Loucy (cell line): ENCODE data around the gene NAGLU.

Source experiments
- CTCF ChIP-seq: fragments of 200-600 bp; sonication (generic); conservative IDR thresholded peaks from 2 replicates; pipeline ENCODE4 v1.5.1; 2014; ENCODE audit warnings: mild to moderate bottlenecking, antibody characterized with exemption, low read length
- EZH2phosphoT487 ChIP-seq: fragments of 200-600 bp; IDR thresholded peaks from 2 replicates; pipeline ENCODE4 v1.6.1; 2018; ENCODE audit warnings: antibody characterized with exemption, mild to moderate bottlenecking, moderate library complexity, borderline replicate concordance

GRCh38 chr17:42577140-42577531, 41.1 kb downstream of the NAGLU start:
- TF ChIP-seq CTCF (no peak), EZH2phosphoT487 (no peak)
